Measurements from ENCODE around the gene RUNX2. TPM values are rescaled to one million over a fixed set of nuclear protein-coding genes. Genes with fewer than 3 reads are reported as not detected.

The RUNX2 gene
- polyA plus RNA-seq, 1 donor from 2014 or later, result not detected

DNA sequence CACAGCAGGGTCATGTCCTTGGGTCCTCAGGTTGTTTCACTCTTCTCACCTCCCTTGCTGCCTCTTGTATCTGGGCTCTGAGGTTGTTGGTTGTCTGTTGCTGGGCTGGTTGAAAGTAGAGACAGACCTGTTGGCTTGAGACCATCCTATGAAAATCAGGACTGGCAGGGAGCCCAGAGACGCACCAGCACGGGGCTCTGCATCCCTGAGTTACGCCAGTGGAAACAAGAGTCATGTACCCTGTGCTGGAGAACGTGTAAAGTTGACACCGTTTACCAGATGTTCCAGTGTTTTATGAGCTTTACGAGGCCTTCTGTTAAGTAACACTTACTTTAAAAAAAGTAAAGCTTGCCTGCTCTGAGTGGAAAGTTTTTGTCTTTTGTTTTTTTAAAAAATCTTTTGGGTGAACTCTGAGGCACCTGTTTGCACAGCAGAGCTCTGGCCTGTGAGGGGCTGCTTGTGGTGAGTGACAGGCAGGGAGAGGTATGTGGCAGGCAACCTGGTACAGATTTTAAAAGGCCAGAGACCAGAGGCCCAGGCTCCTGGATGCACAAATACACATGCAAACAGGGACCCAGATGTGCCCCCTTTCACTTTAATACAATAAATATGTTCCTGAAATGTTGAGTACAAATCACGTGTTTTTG is 309.6 kb downstream of the RUNX2 start:
- H3K9ac ChIP-seq (ENCODE audit: low read length), result no peak overlapping the region

DNA sequence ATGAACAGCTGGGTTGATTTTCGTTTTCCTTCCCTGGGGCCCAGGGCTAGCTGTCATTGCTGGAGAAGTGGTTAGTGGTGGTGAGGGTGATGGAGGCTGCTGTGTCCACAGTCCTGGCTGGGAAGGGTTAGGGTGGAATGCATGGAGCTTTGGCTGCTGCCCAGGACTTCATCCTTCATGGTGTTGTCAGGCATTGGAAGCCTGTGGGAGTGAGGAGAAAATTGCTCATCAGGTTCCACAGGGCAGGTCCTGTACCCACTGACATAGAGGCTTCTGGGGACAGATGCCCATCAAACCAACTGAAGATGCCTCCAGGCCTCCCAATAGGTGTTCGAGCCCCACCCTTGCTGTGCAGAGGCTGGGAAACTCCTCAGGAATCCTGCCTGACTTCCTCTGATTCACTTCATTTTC is 312.0 kb downstream of the RUNX2 start:
- H3K4me3 ChIP-seq (ENCODE audit: low read length), result no peak overlapping the region
- H3K27me3 ChIP-seq (ENCODE audit: insufficient read depth, low read depth, low read length), result no peaks in the 10 kb centered on the region
- H3K9ac ChIP-seq (ENCODE audit: low read length), result no peak overlapping the region
- no peak for TF ChIP-seq EP300 (conservative IDR thresholded peaks at IDR 0.05; ENCODE audit: poor library complexity, severe bottlenecking)
- TF ChIP-seq RAD21 (conservative IDR thresholded peaks at IDR 0.05), result no peak
- TF ChIP-seq, protein P1, sequence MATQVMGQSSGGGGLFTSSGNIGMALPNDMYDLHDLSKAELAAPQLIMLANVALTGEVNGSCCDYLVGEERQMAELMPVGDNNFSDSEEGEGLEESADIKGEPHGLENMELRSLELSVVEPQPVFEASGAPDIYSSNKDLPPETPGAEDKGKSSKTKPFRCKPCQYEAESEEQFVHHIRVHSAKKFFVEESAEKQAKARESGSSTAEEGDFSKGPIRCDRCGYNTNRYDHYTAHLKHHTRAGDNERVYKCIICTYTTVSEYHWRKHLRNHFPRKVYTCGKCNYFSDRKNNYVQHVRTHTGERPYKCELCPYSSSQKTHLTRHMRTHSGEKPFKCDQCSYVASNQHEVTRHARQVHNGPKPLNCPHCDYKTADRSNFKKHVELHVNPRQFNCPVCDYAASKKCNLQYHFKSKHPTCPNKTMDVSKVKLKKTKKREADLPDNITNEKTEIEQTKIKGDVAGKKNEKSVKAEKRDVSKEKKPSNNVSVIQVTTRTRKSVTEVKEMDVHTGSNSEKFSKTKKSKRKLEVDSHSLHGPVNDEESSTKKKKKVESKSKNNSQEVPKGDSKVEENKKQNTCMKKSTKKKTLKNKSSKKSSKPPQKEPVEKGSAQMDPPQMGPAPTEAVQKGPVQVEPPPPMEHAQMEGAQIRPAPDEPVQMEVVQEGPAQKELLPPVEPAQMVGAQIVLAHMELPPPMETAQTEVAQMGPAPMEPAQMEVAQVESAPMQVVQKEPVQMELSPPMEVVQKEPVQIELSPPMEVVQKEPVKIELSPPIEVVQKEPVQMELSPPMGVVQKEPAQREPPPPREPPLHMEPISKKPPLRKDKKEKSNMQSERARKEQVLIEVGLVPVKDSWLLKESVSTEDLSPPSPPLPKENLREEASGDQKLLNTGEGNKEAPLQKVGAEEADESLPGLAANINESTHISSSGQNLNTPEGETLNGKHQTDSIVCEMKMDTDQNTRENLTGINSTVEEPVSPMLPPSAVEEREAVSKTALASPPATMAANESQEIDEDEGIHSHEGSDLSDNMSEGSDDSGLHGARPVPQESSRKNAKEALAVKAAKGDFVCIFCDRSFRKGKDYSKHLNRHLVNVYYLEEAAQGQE (IDR thresholded peaks at IDR 0.05; ENCODE audit: borderline replicate concordance), result no peak
- TF ChIP-seq EZH2 (IDR thresholded peaks at IDR 0.05; ENCODE audit: borderline replicate concordance, insufficient read depth, low read length, poor library complexity, severe bottlenecking), result no peak
- no peak for TF ChIP-seq TAF1 (IDR thresholded peaks at IDR 0.05; ENCODE audit: low read depth)
- TF ChIP-seq MXI1 (conservative IDR thresholded peaks at IDR 0.05; ENCODE audit: poor library complexity, severe bottlenecking), result no peak
- no peak for TF ChIP-seq POLR2AphosphoS5 (IDR thresholded peaks at IDR 0.05)
- TF ChIP-seq, protein P2, sequence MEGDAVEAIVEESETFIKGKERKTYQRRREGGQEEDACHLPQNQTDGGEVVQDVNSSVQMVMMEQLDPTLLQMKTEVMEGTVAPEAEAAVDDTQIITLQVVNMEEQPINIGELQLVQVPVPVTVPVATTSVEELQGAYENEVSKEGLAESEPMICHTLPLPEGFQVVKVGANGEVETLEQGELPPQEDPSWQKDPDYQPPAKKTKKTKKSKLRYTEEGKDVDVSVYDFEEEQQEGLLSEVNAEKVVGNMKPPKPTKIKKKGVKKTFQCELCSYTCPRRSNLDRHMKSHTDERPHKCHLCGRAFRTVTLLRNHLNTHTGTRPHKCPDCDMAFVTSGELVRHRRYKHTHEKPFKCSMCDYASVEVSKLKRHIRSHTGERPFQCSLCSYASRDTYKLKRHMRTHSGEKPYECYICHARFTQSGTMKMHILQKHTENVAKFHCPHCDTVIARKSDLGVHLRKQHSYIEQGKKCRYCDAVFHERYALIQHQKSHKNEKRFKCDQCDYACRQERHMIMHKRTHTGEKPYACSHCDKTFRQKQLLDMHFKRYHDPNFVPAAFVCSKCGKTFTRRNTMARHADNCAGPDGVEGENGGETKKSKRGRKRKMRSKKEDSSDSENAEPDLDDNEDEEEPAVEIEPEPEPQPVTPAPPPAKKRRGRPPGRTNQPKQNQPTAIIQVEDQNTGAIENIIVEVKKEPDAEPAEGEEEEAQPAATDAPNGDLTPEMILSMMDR (IDR thresholded peaks at IDR 0.05; ENCODE audit: poor library complexity, severe bottlenecking), result no peak
- TF ChIP-seq SMC3 (conservative IDR thresholded peaks at IDR 0.05; ENCODE audit: poor library complexity), result no peak
- no peaks in the 10 kb centered on the region for H3K9me3 ChIP-seq (ENCODE audit: low read length)
- H2AFZ ChIP-seq (ENCODE audit: low read depth, low read length), result no peak overlapping the region
- no peaks in the 10 kb centered on the region for H3K36me3 ChIP-seq (ENCODE audit: insufficient read depth, low read length)
- H3K27ac ChIP-seq (ENCODE audit: low read length), result no peak overlapping the region
- no peaks in the 10 kb centered on the region for H3K9me2 ChIP-seq (ENCODE audit: insufficient read depth, low read length)
- no peaks in the 10 kb centered on the region for H4K20me1 ChIP-seq (ENCODE audit: insufficient read depth)
- no peaks in the 10 kb centered on the region for H3K79me2 ChIP-seq (replicated peaks; ENCODE audit: insufficient read depth, low read length)
- H3K4me2 ChIP-seq (ENCODE audit: low read length), result no peak overlapping the region
- H3F3A ChIP-seq (ENCODE audit: insufficient read depth, low read length, poor library complexity, severe bottlenecking), result no peaks in the 10 kb centered on the region

More for the DNA sequence above, 309.6 kb downstream of the RUNX2 start:
- H3K27me3 ChIP-seq (ENCODE audit: insufficient read depth, low read depth, low read length), result no peaks in the 10 kb centered on the region
- H3K27ac ChIP-seq (ENCODE audit: low read length), result no peak overlapping the region
- H3K9me3 ChIP-seq (ENCODE audit: low read length), result no peaks in the 10 kb centered on the region
- H3F3A ChIP-seq (ENCODE audit: insufficient read depth, low read length, poor library complexity, severe bottlenecking), result no peaks in the 10 kb centered on the region
- H3K4me3 ChIP-seq (ENCODE audit: low read length), result no peak overlapping the region
- H3K9me2 ChIP-seq (ENCODE audit: insufficient read depth, low read length), result no peaks in the 10 kb centered on the region
- H4K20me1 ChIP-seq (ENCODE audit: insufficient read depth), result no peaks in the 10 kb centered on the region
- no peak overlapping the region for H3K4me2 ChIP-seq (ENCODE audit: low read length)
- H3K79me2 ChIP-seq (replicated peaks; ENCODE audit: insufficient read depth, low read length), result no peaks in the 10 kb centered on the region
- H3K36me3 ChIP-seq (ENCODE audit: insufficient read depth, low read length), result no peaks in the 10 kb centered on the region
- H2AFZ ChIP-seq (ENCODE audit: low read depth, low read length), result no peak overlapping the region
- TF ChIP-seq EZH2 (IDR thresholded peaks at IDR 0.05; ENCODE audit: borderline replicate concordance, insufficient read depth, low read length, poor library complexity, severe bottlenecking) (no peak), POLR2AphosphoS5 (IDR thresholded peaks at IDR 0.05) (no peak), EP300 (conservative IDR thresholded peaks at IDR 0.05; ENCODE audit: poor library complexity, severe bottlenecking) (no peak), RAD21 (conservative IDR thresholded peaks at IDR 0.05) (no peak), TAF1 (IDR thresholded peaks at IDR 0.05; ENCODE audit: low read depth) (no peak), SMC3 (conservative IDR thresholded peaks at IDR 0.05; ENCODE audit: poor library complexity) (no peak)
- TF ChIP-seq, protein P1 (IDR thresholded peaks at IDR 0.05; ENCODE audit: borderline replicate concordance), result no peak
